Duodenal mucosa (tissue), 2 donors: ENCODE results near the gene SLC30A3.
"Not testable (repeated sequence)": the region's sequence is repeated elsewhere in the genome, so short reads cannot be mapped to it uniquely, and the experiment has no call there.

Experiments
- H3K27ac ChIP-seq: one replicate; pipeline ENCODE4 v1.7.0; 2013; ENCODE audit warnings: low read depth, low read length
- H3K27me3 ChIP-seq, 2 donors: one replicate each; pipeline ENCODE4 v1.7.0; 2013; ENCODE audit warnings: low read length in 2 of 2, control low read depth in 1 of 2; ENCODE audit not compliant: insufficient read depth in 2 of 2, control insufficient read depth in 1 of 2
- H3K36me3 ChIP-seq, 2 donors: one replicate each; pipeline ENCODE4 v1.7.0; 2013; ENCODE audit warnings: low read length in 2 of 2, control low read depth in 1 of 2; ENCODE audit not compliant: insufficient read depth in 2 of 2, control insufficient read depth in 1 of 2
- H3K4me1 ChIP-seq, 2 donors: one replicate each; pipeline ENCODE4 v1.7.0; 2013; ENCODE audit warnings: low read length in 2 of 2, control low read depth in 1 of 2; ENCODE audit not compliant: insufficient read depth in 2 of 2, control insufficient read depth in 1 of 2
- H3K4me3 ChIP-seq, 2 donors: one replicate each; pipeline ENCODE4 v1.7.0; 2013; ENCODE audit warnings: low read length in 2 of 2, low read depth in 1 of 2
- H3K9ac ChIP-seq, 2 donors: one replicate each; pipeline ENCODE4 v1.7.0; 2013; ENCODE audit warnings: low read length in 2 of 2, low read depth in 1 of 2
- H3K9me3 ChIP-seq, 2 donors: one replicate each; pipeline ENCODE4 v1.7.0; 2013; ENCODE audit warnings: low read length in 2 of 2, control low read depth in 1 of 2; ENCODE audit not compliant: control insufficient read depth in 1 of 2

The SLC30A3 gene

DNA sequence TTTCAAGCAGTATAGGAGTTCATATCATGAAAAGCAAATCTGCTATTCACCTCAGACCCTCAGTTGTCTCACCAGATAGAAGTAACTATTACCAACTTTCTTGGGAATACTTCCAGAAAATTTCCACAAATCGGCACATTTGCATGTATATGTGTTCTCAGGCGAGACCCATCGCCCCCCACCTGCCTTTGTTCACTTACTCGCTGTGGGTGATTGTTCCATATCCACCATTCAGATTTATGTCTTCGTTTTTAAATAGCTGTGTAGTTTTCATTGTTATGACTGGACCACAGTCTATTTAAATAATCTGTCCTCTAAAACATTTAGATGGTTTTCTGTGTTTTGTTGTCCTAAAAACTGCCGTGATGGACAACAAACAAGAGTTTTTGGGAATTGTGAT is 22.6 kb upstream of the SLC30A3 start:
- Histone ChIP-seq H3K9me3 (no peaks in the 10 kb centered on the region), H3K9ac (no peak overlapping the region), H3K4me1 (no peaks in the 10 kb centered on the region), H3K27ac (no peak overlapping the region), H3K36me3 (no peaks in the 10 kb centered on the region), H3K4me3 (no peak overlapping the region), H3K27me3 (peaks cover 24 to 26% of the 10 kb centered on the region in 2 donors)

DNA sequence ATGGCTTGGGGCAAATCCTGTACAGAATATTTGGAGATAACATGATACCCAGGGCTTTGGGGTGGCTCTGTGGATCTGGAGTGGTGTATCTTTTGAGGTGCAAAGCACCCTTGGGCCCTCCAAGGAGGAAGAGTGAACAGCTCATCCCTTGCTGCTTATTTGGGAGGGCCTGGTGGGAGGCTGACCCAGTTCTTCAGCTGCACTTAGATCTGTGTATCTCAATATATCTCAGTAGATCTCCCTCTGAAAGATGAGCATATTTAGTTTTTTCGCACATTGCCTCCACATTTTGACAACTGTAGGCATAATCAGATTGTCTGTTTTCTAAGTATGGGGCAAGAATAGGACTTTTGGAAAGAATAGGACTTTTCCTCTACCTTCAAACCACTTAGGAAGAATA is 22.1 kb upstream of the SLC30A3 start:
- no peak overlapping the region for H3K4me3 ChIP-seq
- no peaks in the 10 kb centered on the region for H3K9me3 ChIP-seq
- no peak overlapping the region for H3K9ac ChIP-seq
- no peaks in the 10 kb centered on the region for H3K4me1 ChIP-seq
- no peak overlapping the region for H3K27ac ChIP-seq
- peaks cover 25 to 26% of the 10 kb centered on the region in 2 donors for H3K27me3 ChIP-seq
- no peaks in the 10 kb centered on the region for H3K36me3 ChIP-seq

DNA sequence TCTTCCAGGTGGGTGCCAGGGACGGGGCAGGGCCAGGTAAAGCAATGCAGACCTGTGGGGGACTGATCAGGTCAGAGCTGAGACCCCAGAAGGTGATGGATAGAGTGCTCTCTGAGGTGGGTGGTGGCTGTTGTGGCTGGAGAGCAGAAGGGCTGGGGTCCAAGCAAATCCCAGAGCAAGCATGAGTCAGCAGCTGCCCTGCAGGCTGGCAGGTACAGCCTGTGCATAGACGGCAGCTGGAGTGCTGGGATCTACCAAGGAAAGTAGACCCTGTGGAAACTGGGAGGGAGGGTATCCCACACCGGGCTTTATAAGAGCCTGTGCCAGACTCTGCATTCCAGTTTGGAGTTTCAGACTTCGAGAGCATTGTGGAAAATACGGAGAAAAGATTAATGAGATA is 20.0 kb upstream of the SLC30A3 start:
- Histone ChIP-seq H3K27me3 (peaks cover 25 to 26% of the 10 kb centered on the region in 2 donors), H3K4me3 (no peak overlapping the region), H3K9me3 (no peaks in the 10 kb centered on the region), H3K27ac (no peak overlapping the region), H3K9ac (no peak overlapping the region), H3K4me1 (no peaks in the 10 kb centered on the region), H3K36me3 (no peaks in the 10 kb centered on the region)

DNA sequence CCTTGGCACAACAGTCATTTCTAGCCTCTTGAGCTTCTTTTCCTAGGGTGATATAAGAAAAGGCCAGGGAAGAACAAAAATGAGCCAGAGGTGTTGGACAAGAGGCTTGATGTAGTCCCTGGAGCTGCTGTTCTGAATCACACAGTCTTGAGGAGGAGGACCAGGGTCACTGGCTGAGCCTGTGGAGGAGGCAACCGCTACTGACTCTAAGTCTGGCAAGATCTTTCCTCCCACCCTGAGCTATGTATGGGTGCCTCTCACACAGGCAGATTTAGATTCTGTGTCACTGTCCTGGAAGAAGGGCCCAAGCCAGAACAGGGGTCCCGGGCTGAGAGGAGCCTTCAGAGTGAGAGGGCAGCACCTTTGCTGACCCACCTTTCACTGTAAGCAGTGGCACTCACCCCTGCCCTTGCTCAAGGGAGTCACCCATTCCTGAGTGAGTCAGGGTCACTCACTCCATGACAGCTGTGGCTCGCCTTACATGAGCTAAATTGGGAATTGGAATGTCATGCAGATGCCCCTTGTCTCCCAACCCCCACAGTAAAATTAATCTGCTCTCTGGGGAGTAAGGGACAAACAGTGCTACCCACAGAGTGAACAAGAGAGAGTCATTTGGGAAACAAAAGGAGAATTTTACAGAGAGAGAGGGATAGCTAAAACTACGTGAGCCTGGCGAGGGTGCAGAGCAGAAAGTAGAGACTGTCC is 19.2 kb upstream of the SLC30A3 start, which contains the start of gene TRIM54:
Gene TRIM54, plus strand, starts transcription at position 575 of the 705 bp plus-strand sequence. CDS start 303 bp downstream, outside the sequence.
- Histone ChIP-seq H3K4me1 (no peaks in the 10 kb centered on the region), H3K27ac (no peak within 1 kb of the TSS), H3K4me3 (no peak within 1 kb of the TSS), H3K9ac (no peak within 1 kb of the TSS), H3K27me3 (peaks cover 26 to 29% of the 10 kb centered on the region in 2 donors), H3K9me3 (no peaks in the 10 kb centered on the region), H3K36me3 (no peaks in the 10 kb centered on the region)

- H3K9me3 ChIP-seq = no peaks in the 10 kb centered on the region
- no peaks in the 10 kb centered on the region for H3K36me3 ChIP-seq
- no peaks in the 10 kb centered on the region for H3K4me1 ChIP-seq
- no peak overlapping the region for H3K4me3 ChIP-seq
- peaks cover 26 to 29% of the 10 kb centered on the region in 2 donors for H3K27me3 ChIP-seq
- H3K9ac ChIP-seq = no peak overlapping the region
- H3K27ac ChIP-seq = no peak overlapping the region
Observed at GRCh38 chr2:27281442-27281841, 18.6 kb upstream of the SLC30A3 start.

GRCh38 chr2:27280826-27281225 is 18.0 kb upstream of the SLC30A3 start:
- no peaks in the 10 kb centered on the region for H3K9me3 ChIP-seq
- no peaks in the 10 kb centered on the region for H3K36me3 ChIP-seq
- peaks cover 26 to 29% of the 10 kb centered on the region in 2 donors for H3K27me3 ChIP-seq
- no peak overlapping the region for H3K9ac ChIP-seq
- H3K27ac ChIP-seq = no peak overlapping the region
- no peaks in the 10 kb centered on the region for H3K4me1 ChIP-seq
- H3K4me3 ChIP-seq = no peak overlapping the region

DNA sequence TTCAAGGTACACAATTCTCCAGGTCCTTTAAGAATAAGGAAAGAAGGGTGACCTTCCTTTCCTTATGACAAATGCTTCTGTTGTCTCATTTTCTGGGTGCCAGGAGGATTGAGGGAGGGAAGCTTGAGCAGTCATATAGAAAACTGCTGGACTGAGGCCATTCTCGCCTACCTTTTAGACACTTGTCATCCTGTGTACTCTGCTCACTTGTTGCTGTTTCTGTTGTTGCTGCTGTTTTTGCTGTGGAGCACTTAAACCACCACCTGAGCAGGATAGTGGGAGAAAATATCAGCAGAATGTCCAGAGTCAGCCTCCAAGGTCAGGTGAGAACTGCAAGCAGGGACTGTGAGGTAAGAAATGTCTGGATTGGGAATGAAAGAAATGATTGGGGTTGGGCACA is 15.2 kb upstream of the SLC30A3 start:
- no peaks in the 10 kb centered on the region for H3K36me3 ChIP-seq
- no peak overlapping the region for H3K4me3 ChIP-seq
- no peaks in the 10 kb centered on the region for H3K9me3 ChIP-seq
- no peak overlapping the region for H3K27ac ChIP-seq
- H3K9ac ChIP-seq = no peak overlapping the region
- H3K4me1 ChIP-seq = no peaks in the 10 kb centered on the region
- peaks cover 12 to 23% of the 10 kb centered on the region in 2 donors for H3K27me3 ChIP-seq

DNA sequence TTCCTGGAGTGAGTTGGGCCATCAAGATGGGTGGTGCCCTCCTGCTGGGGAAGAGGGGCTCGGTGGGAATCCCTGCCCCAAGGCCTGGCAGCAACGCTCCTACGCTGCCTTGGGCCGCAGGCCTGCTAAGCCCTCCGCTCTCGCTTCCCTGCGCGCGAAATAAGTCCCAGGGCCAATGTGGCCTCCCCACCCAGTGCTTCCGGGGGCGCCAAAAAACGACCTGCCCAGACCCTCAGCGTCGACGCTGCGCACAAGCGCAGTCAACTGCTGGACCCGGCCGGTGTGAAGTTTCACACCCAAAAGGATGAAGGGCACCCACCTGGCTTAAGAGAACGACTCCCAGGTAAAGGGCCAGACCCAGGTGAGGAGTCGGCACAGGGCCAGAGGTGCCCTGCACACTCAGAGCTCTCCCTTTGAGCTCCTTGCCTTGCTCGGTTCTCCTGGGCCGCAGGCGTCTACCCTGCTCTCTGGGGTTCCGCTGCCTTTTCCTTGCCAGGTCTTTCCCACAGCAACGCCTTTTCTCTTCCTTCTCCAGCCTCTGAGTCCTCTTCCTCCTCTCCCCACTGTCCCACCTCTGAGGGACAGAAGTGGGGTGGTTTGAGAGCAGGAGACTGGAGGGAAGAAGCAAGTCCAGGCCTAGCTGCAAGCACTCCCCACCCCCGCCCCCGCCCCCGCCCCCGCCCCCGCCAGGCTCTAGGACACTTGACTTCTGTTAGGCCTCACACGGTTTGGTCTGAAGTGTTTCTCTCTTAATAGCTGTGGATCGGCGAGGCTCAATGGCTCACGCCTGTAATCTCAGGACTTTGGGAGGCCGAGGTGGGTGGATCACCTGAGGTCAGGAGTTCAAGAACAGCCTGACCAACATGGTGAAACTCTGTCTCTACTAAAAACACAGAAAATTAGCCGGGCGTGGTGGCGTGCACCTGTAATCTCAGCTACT is 12.6 kb upstream of the SLC30A3 start, which contains the start of gene DNAJC5G:
Gene DNAJC5G, plus strand, starts transcription at position 223 of the 940 bp plus-strand sequence. CDS start 1,296 bp downstream, outside the sequence.
- no peak within 1 kb of the TSS for H3K9ac ChIP-seq
- peaks cover 6 to 14% of the 10 kb centered on the region in 2 donors for H3K27me3 ChIP-seq
- H3K4me1 ChIP-seq = no peaks in the 10 kb centered on the region
- H3K36me3 ChIP-seq = no peaks in the 10 kb centered on the region
- H3K4me3 ChIP-seq = no peak within 1 kb of the TSS
- H3K27ac ChIP-seq = no peak within 1 kb of the TSS
- H3K9me3 ChIP-seq = no peaks in the 10 kb centered on the region

GRCh38 chr2:27272537-27273522 is 10.0 kb upstream of the SLC30A3 start:
- H3K27me3 ChIP-seq = peaks cover 4 to 22% of the 10 kb centered on the region in 2 donors
- H3K9ac ChIP-seq, H3K9me3 ChIP-seq, H3K27ac ChIP-seq, H3K4me3 ChIP-seq, H3K36me3 ChIP-seq, H3K4me1 ChIP-seq: not testable (repeated sequence)
